HG03558 (cell line): Measurements from ENCODE around the gene LALBA.
"Not testable (repeated sequence)": the region's sequence is repeated elsewhere in the genome, so short reads cannot be mapped to it uniquely, and the experiment has no call there.

ENCODE experiments used
- ATAC-seq: cut with Tn5 transposase; IDR thresholded peaks from one replicate; pipeline ENCODE4 v1.9.1; 2021; ENCODE audit warnings: moderate number of reproducible peaks; ENCODE audit not compliant: unreplicated experiment; ENCODE audit errors: extremely low read depth

LALBA gene

GRCh38 chr12:48569946-48570345 is at the start of gene LALBA:
Gene LALBA (minus strand): TSS chr12:48570046. CDS start chr12:48570020, 26 bp downstream.
- no peak for ATAC-seq

- no peak for ATAC-seq
These were observed 48.7 kb upstream of the LALBA start for GRCh38 chr12:48618541-48618940.

GRCh38 chr12:48615681-48616080 is 45.8 kb upstream of the LALBA start:
- no peak for ATAC-seq

GRCh38 chr12:48613321-48613720 is 43.5 kb upstream of the LALBA start:
- ATAC-seq = no peak

GRCh38 chr12:48602192-48602989 is 32.5 kb upstream of the LALBA start:
- ATAC-seq = no peak

GRCh38 chr12:48601013-48601756 is 31.3 kb upstream of the LALBA start:
- ATAC-seq = no peak

- ATAC-seq = no peak
These were observed 30.7 kb upstream of the LALBA start for GRCh38 chr12:48600552-48600951.

GRCh38 chr12:48592591-48593086 is 22.8 kb upstream of the LALBA start:
- no peak for ATAC-seq

- ATAC-seq = no peak
These were observed 16.5 kb upstream of the LALBA start for GRCh38 chr12:48586361-48586760.

- no peak for ATAC-seq
These were observed 13.9 kb upstream of the LALBA start for GRCh38 chr12:48583728-48584127.

- no peak for ATAC-seq
These were observed 11.0 kb upstream of the LALBA start for GRCh38 chr12:48580831-48581230.

- ATAC-seq = no peak
These were observed 2.5 kb upstream of the LALBA start for GRCh38 chr12:48572326-48572725.

GRCh38 chr12:48567731-48568130 is 2.1 kb downstream of the LALBA start:
- no peak for ATAC-seq

GRCh38 chr12:48557919-48558318 is 11.9 kb downstream of the LALBA start:
- no peak for ATAC-seq

GRCh38 chr12:48556631-48557030 is 13.2 kb downstream of the LALBA start:
- no peak for ATAC-seq

- not testable (repeated sequence) for ATAC-seq
These were observed 16.0 kb downstream of the LALBA start for GRCh38 chr12:48553666-48554343.

- ATAC-seq = not testable (repeated sequence)
These were observed 18.2 kb downstream of the LALBA start for GRCh38 chr12:48551636-48552035.

GRCh38 chr12:48547012-48547411 is 22.8 kb downstream of the LALBA start:
- not testable (repeated sequence) for ATAC-seq

- ATAC-seq = no peak
These were observed 23.9 kb downstream of the LALBA start for GRCh38 chr12:48545833-48546469.

GRCh38 chr12:48542300-48542928 is 27.4 kb downstream of the LALBA start:
- no peak for ATAC-seq
